Heart left ventricle (tissue), 13 donors: ENCODE data around the gene C17orf100.

Experiments used
- POLR2A ChIP-seq, 2 donors: fragments of 450-650 bp; IDR thresholded peaks; one replicate each; pipeline ENCODE4 v1.6.1; 2017; ENCODE audit warnings: antibody characterized with exemption in 2 of 2, mild to moderate bottlenecking in 2 of 2, moderate library complexity in 2 of 2
- TF ChIP-seq, protein P1 (sequence below), 12 donors: fragments of 200-600 bp; sonication (generic) in 4 of 12; IDR thresholded peaks; one replicate each; pipeline versions ENCODE4 v1.5.0 to v1.8.0; 2018 to 2022; ENCODE audit warnings: antibody characterized with exemption in 12 of 12, mild to moderate bottlenecking in 5 of 12
- donor health status: ischemic (EF 13 %, LVEDD 7.1; RV severe dilation, severe dysfunction).
- donor health status: DM: no; HTN: yes; CAD: no.
- donor health status: DM: no; HTN: no; CAD: no.
- donor health status: ischemic (EF 25% LVEDD 6.9; RV normal size, moderate dysfunction).
- donor health status: ischemic (EF 25% LVEDD 5.7; RV mildly dilated, moderate dysfunction).
- donor health status: ischemic (EF 35%, LVEDD 5.7; RV mildly dilated, moderate dysfunction).
- donor health status: nonischemic (EF 11% LVEDD 7.7; RV severe dilation, severe dysfunction).
- donor health status: DM: yes; HTN: yes; CAD: no.
- donor health status: PGD.
- donor health status: ischemic (EF 29% LVEDD 5.4; RV normal size, mild dysfunction).
- donor health status: nonischemic (EF 23%, LVEDD 6.1; RV moderate dilation, normal function).

- TF ChIP-seq, protein P1, sequence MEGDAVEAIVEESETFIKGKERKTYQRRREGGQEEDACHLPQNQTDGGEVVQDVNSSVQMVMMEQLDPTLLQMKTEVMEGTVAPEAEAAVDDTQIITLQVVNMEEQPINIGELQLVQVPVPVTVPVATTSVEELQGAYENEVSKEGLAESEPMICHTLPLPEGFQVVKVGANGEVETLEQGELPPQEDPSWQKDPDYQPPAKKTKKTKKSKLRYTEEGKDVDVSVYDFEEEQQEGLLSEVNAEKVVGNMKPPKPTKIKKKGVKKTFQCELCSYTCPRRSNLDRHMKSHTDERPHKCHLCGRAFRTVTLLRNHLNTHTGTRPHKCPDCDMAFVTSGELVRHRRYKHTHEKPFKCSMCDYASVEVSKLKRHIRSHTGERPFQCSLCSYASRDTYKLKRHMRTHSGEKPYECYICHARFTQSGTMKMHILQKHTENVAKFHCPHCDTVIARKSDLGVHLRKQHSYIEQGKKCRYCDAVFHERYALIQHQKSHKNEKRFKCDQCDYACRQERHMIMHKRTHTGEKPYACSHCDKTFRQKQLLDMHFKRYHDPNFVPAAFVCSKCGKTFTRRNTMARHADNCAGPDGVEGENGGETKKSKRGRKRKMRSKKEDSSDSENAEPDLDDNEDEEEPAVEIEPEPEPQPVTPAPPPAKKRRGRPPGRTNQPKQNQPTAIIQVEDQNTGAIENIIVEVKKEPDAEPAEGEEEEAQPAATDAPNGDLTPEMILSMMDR (IDR thresholded peaks at IDR 0.05): no peak
- TF ChIP-seq POLR2A (IDR thresholded peaks at IDR 0.05): no peak
These were observed 10.2 kb upstream of the C17orf100 start for GRCh38 chr17:6641247-6641863.
